Vagina (tissue), 2 donors: ENCODE measurements around the gene GJB2. TPM values are rescaled to one million over a fixed set of nuclear protein-coding genes. Genes with fewer than 3 reads are reported as not detected.

Experiments
- DNase-seq, 2 donors: peaks; one replicate each; pipeline ENCODE4 v3.0.0-alpha.2; 2017; ENCODE audit errors: extremely low spot score in 2 of 2
- H3K27ac ChIP-seq: fragments of 200-600 bp; sonication (generic); one replicate; pipeline ENCODE4 v1.5.1; 2019
- H3K27me3 ChIP-seq: fragments of 200-600 bp; sonication (generic); one replicate; pipeline ENCODE4 v1.5.1; 2019
- H3K36me3 ChIP-seq, 2 donors: fragments of 200-600 bp; sonication (generic); one replicate each; pipeline ENCODE4 v1.5.1; 2017 to 2019
- H3K4me1 ChIP-seq: fragments of 200-600 bp; sonication (generic); one replicate; pipeline ENCODE4 v1.5.1; 2019
- H3K4me3 ChIP-seq, 2 donors: fragments of 200-600 bp; sonication (generic); 1 replicate in 1 of 2; 2 replicates in 1 of 2; pipeline ENCODE4 v1.5.1; 2016 to 2019
- H3K9me3 ChIP-seq: fragments of 200-600 bp; sonication (generic); one replicate; pipeline ENCODE4 v1.5.1; 2019
- CTCF ChIP-seq, 3 experiments: fragments of 450-650 bp in 2 of 3; fragments of 200-600 bp in 1 of 3; sonication (generic) in 1 of 3; IDR thresholded peaks; one replicate each; pipeline ENCODE4 v1.5.1; 2017 to 2019; ENCODE audit warnings: antibody characterized with exemption in 3 of 3, mild to moderate bottlenecking in 2 of 3, moderate library complexity in 2 of 3
- POLR2A ChIP-seq, 2 donors: fragments of 450-650 bp; IDR thresholded peaks; one replicate each; pipeline ENCODE4 v1.6.1; 2017; ENCODE audit warnings: antibody characterized with exemption in 2 of 2, mild to moderate bottlenecking in 2 of 2, moderate library complexity in 2 of 2
- POLR2AphosphoS5 ChIP-seq, 2 donors: sonication (generic); formaldehyde crosslinking; IDR thresholded peaks; one replicate each; pipeline ENCODE4 v1.9.0; 2017; ENCODE audit warnings: antibody characterized with exemption in 2 of 2, mild to moderate bottlenecking in 2 of 2, low read depth in 1 of 2; ENCODE audit not compliant: insufficient read depth in 1 of 2
- intact Hi-C: fragments of 100-400 bp; cut with DNase I; formaldehyde crosslinking; loops from one replicate; pipeline ENCODE4 v1.15.1; 2023
- total RNA-seq: library from RNA; depleted of rRNA; stranded (reverse); fragments of >200 nt; gene quantifications from one replicate; pipeline ENCODE4 v1.2.3, GENCODE V29; 2016

Gene GJB2
- total RNA-seq, 1 donor from 2014 or later: 217 TPM

GRCh38 chr13:20193162-20193906 lies 596 bp upstream of the GJB2 start:
- TF ChIP-seq CTCF (IDR thresholded peaks at IDR 0.05): no peak
- TF ChIP-seq POLR2AphosphoS5 (IDR thresholded peaks at IDR 0.05; ENCODE audit: insufficient read depth in 1 of 2, low read depth in 1 of 2): no peak
- no peak for TF ChIP-seq POLR2A (IDR thresholded peaks at IDR 0.05)
- intact Hi-C loops: loop anchor here (5.0 to 10.0 kb wide), 2 partner anchors 291 to 989 kb away; no protein-coding TSS in a partner anchor
- Histone ChIP-seq H3K27ac (peak overlapping the region; percentile 65), H3K9me3 (no peaks in the 10 kb centered on the region), H3K36me3 (no peaks in the 10 kb centered on the region), H3K4me3 (peak overlapping the region; percentile 54 to 59), H3K27me3 (peaks cover 16% of the 10 kb centered on the region), H3K4me1 (peaks cover 39% of the 10 kb centered on the region)
- DNase-seq: peak in 1 of 2 donors; percentile 80

GRCh38 chr13:20192158-20192835 lies 441 bp downstream of the GJB2 start:
- H3K4me1 ChIP-seq: peaks cover 39% of the 10 kb centered on the region
- intact Hi-C loops: loop anchor here (5.0 to 10.0 kb wide), 2 partner anchors 293 to 990 kb away; no protein-coding TSS in a partner anchor
- H3K36me3 ChIP-seq: no peaks in the 10 kb centered on the region
- no peaks in the 10 kb centered on the region for H3K9me3 ChIP-seq
- peak overlapping the region; percentile 65 for H3K27ac ChIP-seq
- DNase-seq: peak in 1 of 2 donors; percentile 58
- peak overlapping the region; percentile 54 to 59 for H3K4me3 ChIP-seq
- no peak for TF ChIP-seq POLR2A (IDR thresholded peaks at IDR 0.05)
- no peak for TF ChIP-seq POLR2AphosphoS5 (IDR thresholded peaks at IDR 0.05; ENCODE audit: insufficient read depth in 1 of 2, low read depth in 1 of 2)
- TF ChIP-seq CTCF (IDR thresholded peaks at IDR 0.05): no peak
- peaks cover 16% of the 10 kb centered on the region for H3K27me3 ChIP-seq

GRCh38 chr13:20191311-20192157 lies 1.2 kb downstream of the GJB2 start:
- TF ChIP-seq POLR2A (IDR thresholded peaks at IDR 0.05) (no peak), POLR2AphosphoS5 (IDR thresholded peaks at IDR 0.05; ENCODE audit: insufficient read depth in 1 of 2, low read depth in 1 of 2) (no peak), CTCF (IDR thresholded peaks at IDR 0.05) (no peak)
- Histone ChIP-seq H3K36me3 (no peaks in the 10 kb centered on the region), H3K27ac (peak overlapping the region; percentile 65), H3K27me3 (peaks cover 16% of the 10 kb centered on the region), H3K4me1 (peaks cover 39% of the 10 kb centered on the region), H3K4me3 (peak overlapping the region; percentile 54 to 59), H3K9me3 (no peaks in the 10 kb centered on the region)
- intact Hi-C loops: loop anchor here (5.0 to 10.0 kb wide), 2 partner anchors 293 to 991 kb away; no protein-coding TSS in a partner anchor
- DNase-seq: peak in 1 of 2 donors; percentile 84

- peak overlapping the region; percentile 65 for H3K27ac ChIP-seq
- H3K4me3 ChIP-seq: peak overlapping the region in 1 of 2 donors; percentile 54
- H3K4me1 ChIP-seq: peaks cover 39% of the 10 kb centered on the region
- no peaks in the 10 kb centered on the region for H3K36me3 ChIP-seq
- peaks cover 16% of the 10 kb centered on the region for H3K27me3 ChIP-seq
- DNase-seq: peak in 1 of 2 donors; percentile 64
- intact Hi-C loops: loop anchor here (5.0 to 10.0 kb wide), 2 partner anchors 294 to 992 kb away; no protein-coding TSS in a partner anchor
- H3K9me3 ChIP-seq: no peaks in the 10 kb centered on the region
- TF ChIP-seq POLR2A (IDR thresholded peaks at IDR 0.05) (no peak), CTCF (IDR thresholded peaks at IDR 0.05) (no peak), POLR2AphosphoS5 (IDR thresholded peaks at IDR 0.05; ENCODE audit: insufficient read depth in 1 of 2, low read depth in 1 of 2) (peak in 1 of 2 donors; percentile 16)
Observed at GRCh38 chr13:20190481-20191310, 2.0 kb downstream of the GJB2 start.
